K562 (cell line): ENCODE results near the gene ACP5. TPM values are rescaled to one million over a fixed set of nuclear protein-coding genes. Genes with fewer than 3 reads are reported as not detected.

Experiments used
- ATF1 ChIP-seq, 2 experiments: fragments of 450-650 bp in 1 of 2; IDR thresholded peaks; 2 replicates each; pipeline ENCODE4 v1.6.1; 2016; ENCODE audit warnings: missing compliant biosample characterization in 1 of 2, missing genetic modification characterization in 1 of 2
- CBFB ChIP-seq: sonication (generic); formaldehyde crosslinking; IDR thresholded peaks from 2 replicates; pipeline ENCODE4 v1.4.0; 2020; ENCODE audit warnings: mild to moderate bottlenecking, missing genetic modification reagents
- CTBP1 ChIP-seq: fragments of 450-650 bp; IDR thresholded peaks from 2 replicates; pipeline ENCODE4 v1.6.1; 2016; ENCODE audit warnings: borderline replicate concordance
- GABPB1 ChIP-seq: sonication (generic); formaldehyde crosslinking; IDR thresholded peaks from 2 replicates; pipeline ENCODE4 v1.8.0; 2022; ENCODE audit warnings: mild to moderate bottlenecking, missing genetic modification reagents
- HEY1 ChIP-seq: fragments of 250-450 bp; sonication (Bioruptor Pico); IDR thresholded peaks from 2 replicates; pipeline ENCODE4 v1.5.0; 2020; ENCODE audit warnings: mild to moderate bottlenecking, moderate library complexity, borderline replicate concordance
- HNRNPK ChIP-seq: fragments of 200-400 bp; formaldehyde crosslinking; IDR thresholded peaks from one replicate; pipeline ENCODE4 v1.6.1; 2018; ENCODE audit warnings: mild to moderate bottlenecking, low read depth, low read length; ENCODE audit not compliant: poor library complexity, severe bottlenecking
- KDM1A ChIP-seq, 2 experiments: fragments of 450-650 bp; IDR thresholded peaks; 2 replicates each; pipeline ENCODE4 v1.6.1; 2016; ENCODE audit warnings: mild to moderate bottlenecking in 2 of 2
- RBFOX2 ChIP-seq: fragments of 200-400 bp; formaldehyde crosslinking; IDR thresholded peaks from 2 replicates; pipeline ENCODE4 v1.6.1; 2017; ENCODE audit warnings: low read depth, mild to moderate bottlenecking, low read length, moderate library complexity
- SAP30 ChIP-seq: fragments of 200-600 bp; sonication (generic); IDR thresholded peaks from 2 replicates; pipeline ENCODE4 v1.6.1; 2012; ENCODE audit warnings: borderline replicate concordance, low read depth, mild to moderate bottlenecking, moderate library complexity, low read length, control low read depth, inconsistent platforms; ENCODE audit not compliant: insufficient read depth, poor library complexity, severe bottlenecking
- ZBTB7A ChIP-seq: IDR thresholded peaks from 2 replicates; pipeline ENCODE4 v1.6.1; 2011; ENCODE audit warnings: low read depth, mild to moderate bottlenecking, low read length, moderate library complexity, borderline replicate concordance; ENCODE audit not compliant: control insufficient read depth
- polyA plus RNA-seq, 8 experiments: library from polyadenylated mRNA; depleted of rRNA in 4 of 8; stranded (reverse) in 5 of 8; unstranded in 3 of 8; fragments of >200 nt; fragmentation: Nextera tagmentation in 2 of 8; fragmentation: Illumina TruSeq in 1 of 8; extraction: Ambion mirVana in 2 of 8; extraction: Trizol in 1 of 8; gene quantifications; 2 replicates each; pipeline versions ENCODE4 v1.2.1 to v1.2.3, GENCODE V29; 2011 to 2014; ENCODE audit warnings: inconsistent platforms in 1 of 8, missing spikeins in 1 of 8
- total RNA-seq, 7 experiments: library from RNA; depleted of rRNA in 6 of 7; stranded (reverse); fragments of >200 nt in 6 of 7; fragmentation: Illumina TruSeq in 2 of 7; extraction: Trizol in 2 of 7; gene quantifications; 2 replicates each; pipeline versions ENCODE4 v1.2.1 to v1.2.3, GENCODE V29; 2011 to 2021; ENCODE audit warnings: low replicate concordance in 1 of 7
- TF ChIP-seq, protein P1 (sequence below): sonication (generic); formaldehyde crosslinking; IDR thresholded peaks from 2 replicates; pipeline ENCODE4 v1.5.0; 2020; ENCODE audit warnings: missing genetic modification reagents
- TF ChIP-seq, protein P2 (sequence below): sonication (generic); formaldehyde crosslinking; IDR thresholded peaks from 2 replicates; pipeline ENCODE4 v1.8.0; 2023; ENCODE audit warnings: mild to moderate bottlenecking, missing genetic modification reagents
- TF ChIP-seq, protein P3 (sequence below): fragments of 200-400 bp; formaldehyde crosslinking; IDR thresholded peaks from 2 replicates; pipeline ENCODE4 v1.6.1; 2017; ENCODE audit warnings: mild to moderate bottlenecking, low read depth, low read length, moderate library complexity
- TF ChIP-seq, protein P4 (sequence below): fragments of 450-650 bp; formaldehyde crosslinking; conservative IDR thresholded peaks from 2 replicates; pipeline ENCODE4 v1.4.0; 2022; ENCODE audit warnings: mild to moderate bottlenecking, missing genetic modification characterization
- TF ChIP-seq, protein P5 (sequence below): fragments of 450-650 bp; IDR thresholded peaks from 2 replicates; pipeline ENCODE4 v1.6.1; 2018; ENCODE audit not compliant: partially characterized antibody

Gene ACP5
- total and polyA plus RNA-seq, 9 of the 15 experiments (the other 6 are each of a cell fraction or from before 2014, with no cell fraction given) = 0.06 to 1.1 (median 0.31) TPM; not detected in 1

- TF ChIP-seq, protein P1, sequence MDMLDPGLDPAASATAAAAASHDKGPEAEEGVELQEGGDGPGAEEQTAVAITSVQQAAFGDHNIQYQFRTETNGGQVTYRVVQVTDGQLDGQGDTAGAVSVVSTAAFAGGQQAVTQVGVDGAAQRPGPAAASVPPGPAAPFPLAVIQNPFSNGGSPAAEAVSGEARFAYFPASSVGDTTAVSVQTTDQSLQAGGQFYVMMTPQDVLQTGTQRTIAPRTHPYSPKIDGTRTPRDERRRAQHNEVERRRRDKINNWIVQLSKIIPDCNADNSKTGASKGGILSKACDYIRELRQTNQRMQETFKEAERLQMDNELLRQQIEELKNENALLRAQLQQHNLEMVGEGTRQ (CRISPR knock-in tag) = 0 out of 2 replicates have a peak, but pooled peaks have one; percentile 3
- TF ChIP-seq CBFB (no peak), KDM1A (IDR thresholded peaks at IDR 0.05) (peak; percentile 34 to 56), GABPB1 (CRISPR knock-in tag) (peak; percentile 98), HEY1 (CRISPR knock-in tag) (no peak), CTBP1 (no peak), RBFOX2 (peak; percentile 97), ZBTB7A (peak; percentile 63; the same call in 1 of the 2 replicates), SAP30 (peak; percentile 97), HNRNPK (no peak), ATF1 (CRISPR knock-in tag; IDR thresholded peaks at IDR 0.05) (no peak), ATF1 (tag; IDR thresholded peaks at IDR 0.05) (peak; percentile 83)
- TF ChIP-seq, protein P2, sequence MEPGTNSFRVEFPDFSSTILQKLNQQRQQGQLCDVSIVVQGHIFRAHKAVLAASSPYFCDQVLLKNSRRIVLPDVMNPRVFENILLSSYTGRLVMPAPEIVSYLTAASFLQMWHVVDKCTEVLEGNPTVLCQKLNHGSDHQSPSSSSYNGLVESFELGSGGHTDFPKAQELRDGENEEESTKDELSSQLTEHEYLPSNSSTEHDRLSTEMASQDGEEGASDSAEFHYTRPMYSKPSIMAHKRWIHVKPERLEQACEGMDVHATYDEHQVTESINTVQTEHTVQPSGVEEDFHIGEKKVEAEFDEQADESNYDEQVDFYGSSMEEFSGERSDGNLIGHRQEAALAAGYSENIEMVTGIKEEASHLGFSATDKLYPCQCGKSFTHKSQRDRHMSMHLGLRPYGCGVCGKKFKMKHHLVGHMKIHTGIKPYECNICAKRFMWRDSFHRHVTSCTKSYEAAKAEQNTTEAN (CRISPR knock-in tag) = peak; percentile 86
- TF ChIP-seq, protein P3, sequence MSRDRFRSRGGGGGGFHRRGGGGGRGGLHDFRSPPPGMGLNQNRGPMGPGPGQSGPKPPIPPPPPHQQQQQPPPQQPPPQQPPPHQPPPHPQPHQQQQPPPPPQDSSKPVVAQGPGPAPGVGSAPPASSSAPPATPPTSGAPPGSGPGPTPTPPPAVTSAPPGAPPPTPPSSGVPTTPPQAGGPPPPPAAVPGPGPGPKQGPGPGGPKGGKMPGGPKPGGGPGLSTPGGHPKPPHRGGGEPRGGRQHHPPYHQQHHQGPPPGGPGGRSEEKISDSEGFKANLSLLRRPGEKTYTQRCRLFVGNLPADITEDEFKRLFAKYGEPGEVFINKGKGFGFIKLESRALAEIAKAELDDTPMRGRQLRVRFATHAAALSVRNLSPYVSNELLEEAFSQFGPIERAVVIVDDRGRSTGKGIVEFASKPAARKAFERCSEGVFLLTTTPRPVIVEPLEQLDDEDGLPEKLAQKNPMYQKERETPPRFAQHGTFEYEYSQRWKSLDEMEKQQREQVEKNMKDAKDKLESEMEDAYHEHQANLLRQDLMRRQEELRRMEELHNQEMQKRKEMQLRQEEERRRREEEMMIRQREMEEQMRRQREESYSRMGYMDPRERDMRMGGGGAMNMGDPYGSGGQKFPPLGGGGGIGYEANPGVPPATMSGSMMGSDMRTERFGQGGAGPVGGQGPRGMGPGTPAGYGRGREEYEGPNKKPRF = no peak
- TF ChIP-seq, protein P4, sequence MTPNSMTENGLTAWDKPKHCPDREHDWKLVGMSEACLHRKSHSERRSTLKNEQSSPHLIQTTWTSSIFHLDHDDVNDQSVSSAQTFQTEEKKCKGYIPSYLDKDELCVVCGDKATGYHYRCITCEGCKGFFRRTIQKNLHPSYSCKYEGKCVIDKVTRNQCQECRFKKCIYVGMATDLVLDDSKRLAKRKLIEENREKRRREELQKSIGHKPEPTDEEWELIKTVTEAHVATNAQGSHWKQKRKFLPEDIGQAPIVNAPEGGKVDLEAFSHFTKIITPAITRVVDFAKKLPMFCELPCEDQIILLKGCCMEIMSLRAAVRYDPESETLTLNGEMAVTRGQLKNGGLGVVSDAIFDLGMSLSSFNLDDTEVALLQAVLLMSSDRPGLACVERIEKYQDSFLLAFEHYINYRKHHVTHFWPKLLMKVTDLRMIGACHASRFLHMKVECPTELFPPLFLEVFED (CRISPR knock-in tag) = no peak
- TF ChIP-seq, protein P5, sequence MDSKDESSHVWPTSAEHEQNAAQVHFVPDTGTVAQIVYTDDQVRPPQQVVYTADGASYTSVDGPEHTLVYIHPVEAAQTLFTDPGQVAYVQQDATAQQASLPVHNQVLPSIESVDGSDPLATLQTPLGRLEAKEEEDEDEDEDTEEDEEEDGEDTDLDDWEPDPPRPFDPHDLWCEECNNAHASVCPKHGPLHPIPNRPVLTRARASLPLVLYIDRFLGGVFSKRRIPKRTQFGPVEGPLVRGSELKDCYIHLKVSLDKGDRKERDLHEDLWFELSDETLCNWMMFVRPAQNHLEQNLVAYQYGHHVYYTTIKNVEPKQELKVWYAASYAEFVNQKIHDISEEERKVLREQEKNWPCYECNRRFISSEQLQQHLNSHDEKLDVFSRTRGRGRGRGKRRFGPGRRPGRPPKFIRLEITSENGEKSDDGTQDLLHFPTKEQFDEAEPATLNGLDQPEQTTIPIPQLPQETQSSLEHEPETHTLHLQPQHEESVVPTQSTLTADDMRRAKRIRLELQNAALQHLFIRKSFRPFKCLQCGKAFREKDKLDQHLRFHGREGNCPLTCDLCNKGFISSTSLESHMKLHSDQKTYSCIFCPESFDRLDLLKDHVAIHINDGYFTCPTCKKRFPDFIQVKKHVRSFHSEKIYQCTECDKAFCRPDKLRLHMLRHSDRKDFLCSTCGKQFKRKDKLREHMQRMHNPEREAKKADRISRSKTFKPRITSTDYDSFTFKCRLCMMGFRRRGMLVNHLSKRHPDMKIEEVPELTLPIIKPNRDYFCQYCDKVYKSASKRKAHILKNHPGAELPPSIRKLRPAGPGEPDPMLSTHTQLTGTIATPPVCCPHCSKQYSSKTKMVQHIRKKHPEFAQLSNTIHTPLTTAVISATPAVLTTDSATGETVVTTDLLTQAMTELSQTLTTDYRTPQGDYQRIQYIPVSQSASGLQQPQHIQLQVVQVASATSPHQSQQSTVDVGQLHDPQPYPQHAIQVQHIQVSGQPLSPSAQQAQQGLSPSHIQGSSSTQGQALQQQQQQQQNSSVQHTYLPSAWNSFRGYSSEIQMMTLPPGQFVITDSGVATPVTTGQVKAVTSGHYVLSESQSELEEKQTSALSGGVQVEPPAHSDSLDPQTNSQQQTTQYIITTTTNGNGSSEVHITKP = peak; percentile 62
Measured at GRCh38 chr19:11528551-11529341, 48.7 kb downstream of the ACP5 start, which contains the start of gene ECSIT (continued).
